ENCODE results near the gene MOSMO. TPM values are rescaled to one million over a fixed set of nuclear protein-coding genes. Genes with fewer than 3 reads are reported as not detected.

MOSMO gene
- total and polyA plus RNA-seq, 10 donors: 9.5 to 35.7 (median 16.8) TPM

- TF ChIP-seq POLR2AphosphoS5 (IDR thresholded peaks at IDR 0.05) (no peak), POLR2A (IDR thresholded peaks at IDR 0.05) (no peak)
- TF ChIP-seq, protein P1, sequence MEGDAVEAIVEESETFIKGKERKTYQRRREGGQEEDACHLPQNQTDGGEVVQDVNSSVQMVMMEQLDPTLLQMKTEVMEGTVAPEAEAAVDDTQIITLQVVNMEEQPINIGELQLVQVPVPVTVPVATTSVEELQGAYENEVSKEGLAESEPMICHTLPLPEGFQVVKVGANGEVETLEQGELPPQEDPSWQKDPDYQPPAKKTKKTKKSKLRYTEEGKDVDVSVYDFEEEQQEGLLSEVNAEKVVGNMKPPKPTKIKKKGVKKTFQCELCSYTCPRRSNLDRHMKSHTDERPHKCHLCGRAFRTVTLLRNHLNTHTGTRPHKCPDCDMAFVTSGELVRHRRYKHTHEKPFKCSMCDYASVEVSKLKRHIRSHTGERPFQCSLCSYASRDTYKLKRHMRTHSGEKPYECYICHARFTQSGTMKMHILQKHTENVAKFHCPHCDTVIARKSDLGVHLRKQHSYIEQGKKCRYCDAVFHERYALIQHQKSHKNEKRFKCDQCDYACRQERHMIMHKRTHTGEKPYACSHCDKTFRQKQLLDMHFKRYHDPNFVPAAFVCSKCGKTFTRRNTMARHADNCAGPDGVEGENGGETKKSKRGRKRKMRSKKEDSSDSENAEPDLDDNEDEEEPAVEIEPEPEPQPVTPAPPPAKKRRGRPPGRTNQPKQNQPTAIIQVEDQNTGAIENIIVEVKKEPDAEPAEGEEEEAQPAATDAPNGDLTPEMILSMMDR (IDR thresholded peaks at IDR 0.05 in 8 of 11, conservative IDR thresholded peaks at IDR 0.05 in 3 of 11): no peak
- WGBS, 5 donors: 83 to 97% (median 92%) methylated on average over 4 of the region's 4 CpGs
- intact Hi-C loops (cut with DNase I; ENCODE audit: low total_unique reads): no loop called here
- no peak for DNase-seq
- Histone ChIP-seq H3K4me1 (peaks cover 0 to 46% (median 7%) of the 10 kb centered on the region in 6 donors), H3K36me3 (peaks cover 0 to 52% (median 44%) of the 10 kb centered on the region in 6 donors), H3K27me3 (replicated peaks in 1 of 7) (no peaks in the 10 kb centered on the region), H3K27ac (peak overlapping the region in 2 of 8 donors; percentile 29 to 45), H3K4me3 (no peak overlapping the region), H3K9me3 (no peaks in the 10 kb centered on the region)
Observed at GRCh38 chr16:21986692-21987246, 21.1 kb upstream of the MOSMO start.

DNA sequence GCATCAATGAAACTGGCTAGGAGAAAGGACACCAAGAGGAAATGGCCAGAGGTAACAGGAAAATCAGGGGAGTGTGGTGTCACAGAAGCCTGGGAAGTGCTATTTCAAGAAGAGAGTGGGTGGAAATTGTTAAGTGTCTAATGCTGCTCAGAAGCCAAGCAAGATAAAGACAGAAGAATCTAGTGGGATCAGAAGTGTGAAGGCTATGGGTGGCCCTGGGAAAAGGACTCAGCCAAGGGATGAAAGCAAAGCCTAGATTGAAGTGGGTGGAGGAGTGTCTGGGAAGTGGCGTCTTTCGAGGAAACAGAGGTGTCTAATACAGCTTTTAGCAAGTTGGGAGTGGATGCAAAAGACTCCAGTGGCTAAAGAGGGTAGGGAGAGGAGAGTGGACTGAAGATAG lies 20.4 kb upstream of the MOSMO start:
- Histone ChIP-seq H3K27me3 (replicated peaks in 1 of 7) (no peaks in the 10 kb centered on the region), H3K27ac (no peak overlapping the region), H3K4me1 (peaks cover 0 to 46% (median 7%) of the 10 kb centered on the region in 6 donors), H3K4me3 (no peak overlapping the region), H3K36me3 (peaks cover 0 to 45% (median 36%) of the 10 kb centered on the region in 6 donors), H3K9me3 (no peaks in the 10 kb centered on the region)
- intact Hi-C loops (cut with DNase I; ENCODE audit: low total_unique reads): no loop called here
- TF ChIP-seq, protein P1 (IDR thresholded peaks at IDR 0.05 in 8 of 11, conservative IDR thresholded peaks at IDR 0.05 in 3 of 11): no peak
- TF ChIP-seq POLR2A (IDR thresholded peaks at IDR 0.05): no peak
- TF ChIP-seq POLR2AphosphoS5 (IDR thresholded peaks at IDR 0.05): no peak
- DNase-seq: no peak
- 51 to 79% (median 70%) methylated on average over 2 of the region's 2 CpGs for WGBS, 5 donors

GRCh38 chr16:21989133-21989532 lies 18.8 kb upstream of the MOSMO start:
- TF ChIP-seq POLR2A (IDR thresholded peaks at IDR 0.05): no peak
- TF ChIP-seq, protein P1 (IDR thresholded peaks at IDR 0.05 in 8 of 11, conservative IDR thresholded peaks at IDR 0.05 in 3 of 11): no peak
- Histone ChIP-seq H3K9me3 (no peaks in the 10 kb centered on the region), H3K27me3 (replicated peaks in 1 of 7) (no peaks in the 10 kb centered on the region), H3K4me1 (peaks cover 0 to 46% (median 7%) of the 10 kb centered on the region in 6 donors), H3K36me3 (peaks cover 0 to 28% (median 20%) of the 10 kb centered on the region in 6 donors), H3K4me3 (no peak overlapping the region), H3K27ac (no peak overlapping the region)
- WGBS, 5 donors: 73 to 84% (median 77%) methylated on average over 5 of the region's 5 CpGs
- no peak for DNase-seq
- intact Hi-C loops (cut with DNase I; ENCODE audit: low total_unique reads): no loop called here

GRCh38 chr16:21989751-21990150 lies 18.2 kb upstream of the MOSMO start:
- no peaks in the 10 kb centered on the region for H3K9me3 ChIP-seq
- H3K4me1 ChIP-seq: peaks cover 0 to 46% (median 7%) of the 10 kb centered on the region in 6 donors
- no peaks in the 10 kb centered on the region for H3K27me3 ChIP-seq (replicated peaks in 1 of 7)
- TF ChIP-seq, protein P1 (IDR thresholded peaks at IDR 0.05 in 8 of 11, conservative IDR thresholded peaks at IDR 0.05 in 3 of 11): no peak
- TF ChIP-seq POLR2A (IDR thresholded peaks at IDR 0.05) (no peak), POLR2AphosphoS5 (IDR thresholded peaks at IDR 0.05) (no peak)
- H3K4me3 ChIP-seq: no peak overlapping the region
- intact Hi-C loops (cut with DNase I; ENCODE audit: low total_unique reads): no loop called here
- H3K36me3 ChIP-seq: peaks cover 0 to 22% (median 14%) of the 10 kb centered on the region in 6 donors
- 93 to 100% (median 96%) methylated on average over 2 of the region's 2 CpGs for WGBS, 5 donors
- no peak overlapping the region for H3K27ac ChIP-seq
- DNase-seq: no peak
